GM19240 (cell line): Measurements from ENCODE around the gene CFAP99.

Experiments
- DNase-seq: peaks from one replicate; pipeline ENCODE4 v3.0.0; 2011; ENCODE audit warnings: low spot score; ENCODE audit not compliant: insufficient read length

CFAP99 gene

DNA sequence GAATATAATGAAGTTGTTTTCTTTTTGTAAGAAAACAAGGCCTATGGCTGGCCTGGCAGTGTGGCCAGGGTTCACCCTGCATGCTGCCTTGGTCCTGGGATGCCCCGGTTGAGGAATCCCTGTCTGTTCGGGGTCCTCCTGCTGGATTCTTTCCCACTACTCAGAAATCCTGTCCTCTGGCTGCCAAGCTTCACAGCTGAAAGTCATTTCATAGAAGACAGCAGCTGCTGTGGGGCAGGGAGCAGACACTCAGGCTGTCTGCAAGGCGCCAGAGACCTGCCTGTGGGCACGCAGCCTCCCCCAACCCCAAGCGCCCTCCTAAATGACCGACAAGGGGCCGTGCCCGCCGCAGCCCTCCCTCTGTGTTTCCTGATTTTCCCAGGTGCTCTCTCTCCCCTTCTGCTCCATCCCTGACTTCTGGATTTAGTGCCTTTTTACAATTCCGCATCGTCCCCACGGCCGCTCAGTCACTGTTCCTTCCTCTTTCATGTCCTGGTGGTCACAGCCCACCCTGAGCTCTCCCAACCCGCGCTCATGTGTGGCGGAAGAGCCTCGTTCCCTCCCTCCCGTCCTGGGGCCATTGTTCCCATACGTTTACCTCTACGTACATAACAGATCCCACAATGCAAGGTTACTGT lies 27.9 kb upstream of the CFAP99 start:
- no peak for DNase-seq

DNA sequence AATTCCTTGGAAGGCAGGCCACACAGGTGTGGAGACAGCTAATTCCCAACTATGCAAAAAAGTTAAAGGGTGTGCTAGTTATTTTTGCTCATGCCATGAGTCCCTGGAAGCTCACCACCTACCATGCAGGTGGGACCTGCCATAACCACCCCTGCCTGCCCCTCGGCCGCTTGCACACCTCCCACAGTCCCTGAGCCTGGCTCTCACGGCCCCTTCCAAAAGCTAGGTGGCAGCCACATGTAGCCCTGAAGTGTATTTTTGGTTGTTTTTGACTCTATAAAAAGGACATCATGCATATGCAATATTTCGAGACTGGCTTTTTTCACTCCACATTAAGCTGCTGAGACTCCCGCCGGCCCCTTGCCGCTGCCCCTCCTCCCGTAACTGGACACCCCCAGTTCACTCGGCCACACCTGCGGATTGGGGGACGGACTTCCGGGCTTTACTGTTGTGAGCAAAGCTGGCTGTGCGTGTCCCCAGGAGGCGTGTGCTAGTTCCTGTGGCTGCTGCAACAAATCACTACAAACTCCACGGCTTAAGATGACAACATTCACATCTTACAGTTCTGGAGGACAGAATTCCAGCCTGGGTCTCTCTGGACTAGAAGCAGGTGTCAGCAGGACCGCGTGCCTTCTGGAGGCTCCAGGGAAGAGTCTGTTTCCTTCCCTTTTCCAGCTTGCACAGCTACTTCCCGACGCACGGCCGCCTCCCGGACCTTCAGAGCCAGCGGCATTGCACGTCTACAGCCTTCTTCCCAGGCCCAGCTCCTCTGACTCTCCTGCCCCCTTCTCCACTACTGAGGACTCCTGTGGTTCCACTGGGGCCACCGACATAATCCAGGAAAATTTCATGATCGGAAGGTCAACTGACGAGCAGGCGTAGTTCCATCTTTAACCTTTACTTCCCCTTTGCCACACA lies 25.1 kb upstream of the CFAP99 start:
- no peak for DNase-seq

DNA sequence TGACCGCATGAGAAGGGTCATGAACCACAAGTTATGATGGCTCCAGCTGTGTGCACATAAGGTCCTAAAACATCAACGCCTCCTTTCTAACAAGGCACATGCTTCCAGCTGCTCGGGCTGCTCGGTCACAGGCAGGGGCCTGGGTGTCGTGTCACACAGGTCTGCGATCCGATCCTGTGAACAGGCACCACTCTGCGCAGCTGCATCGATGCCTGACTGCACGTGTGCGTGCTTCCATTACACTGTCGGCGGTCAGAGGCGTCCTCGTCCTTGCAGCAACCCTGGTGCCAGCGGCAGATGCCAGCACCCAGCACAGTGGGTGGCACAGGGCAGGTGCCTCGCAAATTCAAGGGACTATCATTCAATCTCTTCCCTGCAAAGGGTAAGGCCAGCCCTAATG lies 24.2 kb upstream of the CFAP99 start:
- no peak for DNase-seq

DNA sequence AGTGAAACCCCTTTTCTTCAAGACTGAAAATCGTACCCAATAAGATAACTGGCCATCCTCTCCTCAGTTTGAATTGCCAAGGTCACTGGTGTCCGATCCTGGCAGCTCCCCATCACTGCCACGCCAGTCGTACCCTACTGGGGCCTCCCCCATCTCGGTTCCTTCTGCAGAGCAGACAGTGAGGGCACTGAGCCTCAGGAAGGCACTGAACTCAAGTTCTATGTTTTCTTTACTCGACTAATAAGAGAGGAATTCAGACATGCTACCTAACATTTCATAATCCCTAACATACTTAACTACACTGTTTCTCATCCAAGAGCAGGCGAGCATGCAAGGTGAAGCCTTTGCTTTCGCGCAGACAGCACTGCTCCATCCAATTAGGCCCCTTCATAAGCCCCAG lies 23.7 kb upstream of the CFAP99 start:
- DNase-seq: no peak

DNA sequence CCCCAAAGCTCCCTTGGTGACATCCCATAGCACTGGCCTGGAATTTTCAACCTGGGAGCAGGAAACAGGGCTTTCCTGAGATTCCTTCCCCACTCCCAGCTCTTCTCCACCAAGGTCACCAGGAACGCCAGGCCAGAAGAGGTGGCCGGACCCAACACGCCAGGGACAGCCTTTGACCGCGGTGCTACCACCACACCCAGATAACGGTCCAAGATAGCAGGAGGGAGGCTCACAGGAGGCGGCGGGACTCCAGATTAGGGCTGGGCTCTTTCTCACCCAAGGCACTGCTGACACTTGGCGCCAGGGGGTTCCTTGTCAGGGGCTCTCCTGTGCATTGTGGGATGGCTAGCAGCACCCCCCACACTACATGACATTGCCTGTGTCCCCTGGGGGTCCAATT lies 23.2 kb upstream of the CFAP99 start:
- no peak for DNase-seq

DNA sequence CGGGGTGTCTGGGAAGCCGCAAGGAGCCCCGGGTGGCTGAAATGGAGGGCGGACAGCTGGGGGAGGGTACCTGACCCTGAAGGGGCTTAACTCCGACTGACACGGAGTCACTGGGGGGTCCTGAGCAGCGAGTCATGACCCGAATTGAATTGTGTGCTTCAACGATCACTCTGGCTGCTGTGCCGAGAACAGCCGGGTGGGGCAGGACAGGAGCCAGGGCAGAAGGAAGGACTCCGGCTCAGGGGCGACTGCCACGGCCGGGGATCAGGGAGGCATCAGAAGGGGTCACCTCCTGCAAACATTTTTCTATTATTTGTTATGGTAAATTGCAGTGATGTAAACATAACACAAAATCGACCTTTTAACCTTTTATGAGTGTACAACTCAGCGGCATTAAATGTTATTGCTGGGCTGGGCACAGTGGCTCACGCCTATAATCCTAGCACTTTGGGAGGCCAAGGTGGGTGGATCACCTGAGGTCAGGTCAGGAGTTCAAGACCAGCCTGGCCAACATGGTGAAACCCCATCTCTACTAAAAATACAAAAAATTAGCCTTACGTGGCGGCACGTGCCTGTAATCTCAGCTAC lies 21.9 kb upstream of the CFAP99 start:
- DNase-seq: no peak

DNA sequence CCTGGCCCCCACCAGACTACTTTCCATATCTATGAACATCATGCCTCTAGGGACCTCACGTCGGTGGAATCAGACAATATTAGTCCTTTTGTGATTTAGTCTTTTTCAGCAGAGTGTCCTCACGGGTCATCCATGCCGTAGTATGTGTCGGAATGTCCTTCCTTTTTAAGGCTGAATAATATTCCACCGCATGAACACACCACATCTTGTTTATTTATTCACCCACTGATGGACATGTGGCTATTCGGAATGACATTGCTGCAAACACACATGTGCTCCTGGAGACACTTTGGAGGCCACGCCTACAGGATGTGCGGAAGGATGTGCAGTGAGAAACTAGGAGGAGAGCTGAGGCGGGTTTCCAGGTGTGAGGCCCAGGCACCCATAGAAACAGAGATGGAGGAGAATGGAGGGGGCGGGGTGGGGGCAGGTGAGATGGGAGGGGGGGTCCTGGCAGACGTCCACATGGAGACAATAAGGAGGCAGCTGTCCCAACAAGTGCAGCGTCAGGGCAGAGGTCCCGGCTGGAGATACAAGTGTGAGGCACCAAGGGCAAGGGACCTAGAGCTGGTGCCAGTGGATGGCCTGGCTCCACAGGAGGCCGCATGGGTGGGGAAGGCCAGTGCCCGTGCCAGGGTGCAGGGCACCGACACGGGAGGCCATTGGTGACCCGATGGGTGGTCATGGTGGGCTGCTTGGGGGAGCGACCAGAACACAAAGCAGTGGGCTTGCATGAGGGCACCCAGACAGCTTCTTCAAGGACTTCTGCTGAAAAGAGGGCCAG lies 21.0 kb upstream of the CFAP99 start:
- DNase-seq: no peak

DNA sequence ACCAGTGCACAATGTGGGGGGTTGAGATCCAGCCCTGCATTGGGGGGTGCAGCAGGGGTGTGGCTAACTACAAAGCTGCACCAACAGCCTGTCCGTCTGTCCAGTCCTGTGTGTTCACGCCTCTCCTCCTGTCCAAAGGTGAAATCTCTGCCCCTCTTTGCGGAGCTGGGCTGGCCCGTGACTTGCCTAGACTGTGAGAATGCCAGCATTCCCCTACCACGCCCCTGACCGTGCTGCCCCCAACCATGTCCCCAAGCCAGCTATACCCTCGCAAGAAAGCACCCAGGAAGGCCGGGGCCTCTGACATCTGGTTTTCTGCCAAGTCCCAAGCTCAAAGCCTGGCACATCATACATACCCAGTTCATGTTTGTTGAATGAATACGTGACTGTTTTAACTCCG lies 19.5 kb upstream of the CFAP99 start:
- no peak for DNase-seq

DNA sequence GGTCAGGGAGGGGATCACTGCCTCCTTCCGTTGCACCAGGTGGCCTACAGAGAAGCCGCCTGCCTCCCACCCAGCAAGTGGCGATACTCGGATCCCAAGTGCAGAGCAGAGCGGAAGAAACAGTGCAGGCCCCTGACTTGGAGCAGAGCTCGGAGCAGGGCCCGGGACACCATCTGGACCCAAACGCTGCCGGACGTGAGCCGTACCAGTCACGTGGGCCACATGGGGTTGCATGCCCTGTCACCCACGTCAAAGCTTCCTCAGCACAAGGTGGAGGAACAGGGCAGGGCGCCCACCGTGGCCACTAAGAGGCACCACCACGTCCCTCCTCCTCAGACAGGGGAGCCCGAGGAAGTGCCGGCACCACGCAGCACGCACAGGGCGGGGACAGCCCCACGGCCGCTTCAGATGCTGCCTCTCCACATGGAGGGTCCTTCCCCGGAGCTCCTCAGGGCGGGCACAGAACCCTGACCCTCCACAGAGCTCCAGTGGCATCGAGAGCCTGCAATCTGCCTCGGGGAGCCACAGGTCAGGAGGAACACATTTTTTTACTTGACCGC lies 19.0 kb upstream of the CFAP99 start:
- no peak for DNase-seq

DNA sequence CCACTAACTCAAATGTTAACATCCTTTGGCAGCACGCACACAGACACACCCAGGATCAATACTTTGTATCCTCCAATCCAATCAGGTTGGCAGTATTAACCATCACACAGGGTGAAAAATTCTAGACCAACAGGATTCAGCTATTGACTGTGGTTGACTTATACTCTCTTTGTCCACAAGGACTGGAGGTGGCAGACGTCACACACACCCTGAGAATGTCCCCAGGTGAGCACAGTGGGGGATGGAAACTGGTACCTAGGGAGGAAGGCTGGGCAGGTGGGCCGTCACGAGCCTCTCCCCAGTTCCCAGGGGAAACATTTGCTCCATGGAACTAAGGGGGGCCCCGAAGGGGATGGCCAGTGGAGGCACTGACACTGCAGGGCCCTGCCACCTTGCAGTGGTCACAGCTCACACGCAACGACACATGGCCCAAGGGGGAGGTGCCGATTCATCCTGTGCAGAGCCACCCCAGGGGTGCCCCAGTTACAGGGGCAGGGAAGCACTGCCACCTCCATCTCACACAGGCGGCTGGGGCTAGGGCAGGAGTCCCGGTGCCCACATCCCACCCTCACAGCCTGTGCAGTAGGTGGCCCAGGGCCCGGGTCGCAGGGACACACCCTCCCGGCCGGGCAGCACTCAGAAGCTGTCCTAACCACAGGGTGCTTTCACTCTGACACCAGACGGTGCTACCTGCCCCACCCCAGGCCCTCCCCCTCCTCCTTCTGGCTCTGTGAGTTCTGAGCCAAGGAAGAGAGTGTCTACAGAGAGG lies 17.7 kb upstream of the CFAP99 start:
- no peak for DNase-seq

DNA sequence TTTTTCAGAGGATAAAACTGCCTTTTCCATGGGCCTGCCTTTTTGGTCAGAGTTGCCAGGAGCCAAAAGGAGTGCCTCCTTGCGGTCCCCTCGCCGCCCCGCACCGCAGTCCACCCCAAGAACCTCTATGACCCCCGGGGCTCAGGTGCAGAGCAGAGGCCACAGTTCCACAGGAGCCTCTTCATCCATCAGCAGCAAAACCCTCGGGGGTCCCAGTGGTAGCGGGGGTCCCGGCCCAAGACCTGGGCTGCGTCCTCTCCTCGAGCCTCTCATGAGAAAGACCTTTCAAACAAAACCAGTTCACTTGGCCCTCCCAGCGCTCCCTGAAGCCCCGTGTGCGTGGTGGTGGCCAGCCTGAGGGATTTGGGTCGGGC lies 17.2 kb upstream of the CFAP99 start:
- no peak for DNase-seq

DNA sequence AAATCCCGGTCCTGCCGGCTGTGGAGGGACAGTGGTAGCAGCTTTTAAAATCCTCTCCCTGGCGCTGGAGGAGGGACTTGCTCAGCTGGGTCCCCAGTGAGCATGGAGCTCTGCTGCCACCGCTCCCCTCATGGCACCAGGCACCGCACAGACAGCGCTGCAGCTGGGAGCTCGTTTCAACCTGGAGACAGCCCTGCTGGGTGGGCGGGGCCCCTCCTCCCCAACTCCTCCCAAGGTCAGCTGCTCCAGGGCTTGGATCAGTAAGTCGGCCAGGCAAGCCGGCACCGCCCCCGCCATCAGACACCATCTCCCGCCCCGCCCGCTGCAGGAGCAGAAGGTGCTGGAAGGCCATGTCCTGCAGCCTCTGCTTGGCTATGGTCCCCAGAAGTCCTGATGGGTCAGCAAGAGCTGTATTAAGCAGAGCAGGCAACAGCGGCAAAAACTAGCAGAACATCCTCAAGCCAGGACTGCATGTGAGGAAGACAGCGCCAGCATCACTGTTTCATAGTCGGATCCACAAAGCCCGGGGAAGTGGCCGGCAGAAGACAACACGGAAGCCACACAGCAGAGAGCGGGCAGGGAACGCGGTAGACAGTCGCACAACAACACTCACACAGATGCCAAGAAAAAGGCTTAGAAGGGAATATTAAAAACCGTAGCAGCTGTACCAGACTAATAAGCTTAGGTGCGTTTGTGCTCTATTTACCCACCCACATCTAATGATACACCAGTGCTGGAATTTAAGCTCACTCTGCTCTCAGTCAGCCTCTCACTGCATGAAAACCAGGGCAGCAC lies 16.5 kb upstream of the CFAP99 start:
- no peak for DNase-seq

DNA sequence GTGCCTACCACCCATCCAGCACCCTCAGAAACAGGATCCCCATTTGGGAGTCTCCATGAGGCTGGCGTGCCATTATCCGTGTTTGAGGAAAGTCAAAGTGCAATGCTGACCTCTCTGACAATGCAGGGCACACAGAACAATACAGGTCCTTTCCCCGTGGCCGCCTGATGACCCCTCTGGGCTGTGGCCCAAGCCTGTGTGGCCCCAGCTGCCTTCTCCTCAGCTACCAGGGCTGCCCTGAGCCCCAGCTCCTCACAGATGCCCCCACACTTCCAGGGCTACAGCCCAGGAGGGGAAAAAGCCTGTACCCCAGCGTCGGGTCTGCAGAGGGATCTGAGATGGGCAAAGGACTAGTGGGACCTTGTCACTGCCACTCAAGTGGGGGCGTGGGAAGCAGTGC lies 15.8 kb upstream of the CFAP99 start:
- no peak for DNase-seq

DNA sequence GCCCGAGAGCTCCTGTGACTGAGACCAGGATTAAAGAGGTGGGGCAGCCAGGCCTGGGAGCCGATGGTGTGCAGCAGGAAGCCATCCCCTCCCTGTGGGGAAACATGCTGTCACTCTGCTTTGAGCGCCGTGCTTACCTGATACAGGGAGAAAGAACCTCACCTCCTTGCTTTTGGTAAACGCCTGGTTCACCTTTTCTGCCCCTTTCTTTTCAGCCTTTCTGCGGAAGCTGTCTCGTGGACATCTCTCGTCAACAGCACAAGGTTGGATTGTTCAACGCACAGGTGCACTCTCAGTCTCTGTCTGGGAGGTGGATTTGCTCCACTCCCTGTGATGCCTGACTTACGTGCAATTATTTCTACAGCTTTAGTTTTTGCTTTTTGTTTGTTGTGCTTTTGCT lies 12.3 kb upstream of the CFAP99 start:
- DNase-seq: no peak

DNA sequence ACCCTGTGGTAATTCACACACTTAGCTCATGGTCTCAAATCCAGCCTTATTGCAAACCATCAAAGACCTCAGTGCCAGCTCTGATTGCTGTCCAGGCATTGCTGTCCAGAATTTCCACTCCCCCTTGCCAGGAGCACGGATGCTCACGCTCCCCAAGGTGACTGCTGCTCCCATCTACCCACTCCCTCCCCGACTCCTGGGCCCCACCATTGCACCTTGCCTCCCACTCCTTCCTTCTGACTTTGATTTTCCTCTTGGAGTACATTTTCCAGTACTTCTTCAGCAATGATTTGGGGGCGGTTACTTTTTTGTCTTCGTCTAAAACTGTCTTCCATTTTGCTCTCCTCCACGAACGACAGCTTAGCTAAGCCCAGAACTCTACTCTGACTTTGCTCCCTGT lies 11.8 kb upstream of the CFAP99 start:
- DNase-seq: no peak

DNA sequence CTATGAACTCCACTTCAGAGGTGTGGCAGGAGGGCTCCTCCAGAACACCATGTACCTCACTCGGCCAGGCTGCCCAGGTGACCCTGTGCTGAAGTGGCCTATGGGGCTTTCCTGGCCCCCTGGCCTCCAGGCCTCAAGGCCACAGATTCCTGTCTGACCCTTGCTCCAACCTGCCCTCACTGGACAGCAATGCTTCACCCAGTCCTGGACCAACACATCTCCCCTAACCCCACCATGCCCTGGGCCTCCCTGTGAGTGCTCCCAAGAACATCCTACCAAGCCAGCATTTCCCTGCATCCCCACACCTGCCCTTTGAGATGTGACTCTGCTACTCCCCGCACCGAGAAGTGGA lies 10.8 kb upstream of the CFAP99 start:
- no peak for DNase-seq

DNA sequence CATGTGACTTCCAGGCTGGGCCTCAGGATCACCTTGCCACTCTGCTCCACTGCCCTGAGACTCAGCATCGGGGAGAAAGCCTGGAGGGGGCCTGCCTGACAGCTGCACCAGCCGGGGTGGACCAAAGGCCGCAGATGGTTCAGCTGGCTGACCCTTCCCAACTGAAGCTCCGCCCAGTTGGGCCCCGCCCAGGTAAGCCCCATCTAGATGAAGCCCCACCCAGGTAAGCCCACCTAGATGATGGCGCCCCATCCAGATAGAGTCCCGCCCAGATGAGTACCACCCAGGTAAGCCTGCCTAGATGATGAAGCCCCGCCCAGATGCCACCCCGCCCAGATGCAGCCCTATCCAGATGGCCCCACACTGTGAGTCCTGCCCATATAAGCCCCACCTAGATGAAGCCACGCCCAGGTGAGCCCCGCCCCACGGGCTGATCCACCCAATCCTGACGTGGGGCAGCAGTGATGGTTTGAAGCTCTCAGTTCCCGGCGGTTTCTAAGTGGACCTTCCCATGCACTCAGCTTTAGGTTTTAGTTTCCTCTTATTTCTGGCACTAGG lies 10.3 kb upstream of the CFAP99 start:
- no peak for DNase-seq

DNA sequence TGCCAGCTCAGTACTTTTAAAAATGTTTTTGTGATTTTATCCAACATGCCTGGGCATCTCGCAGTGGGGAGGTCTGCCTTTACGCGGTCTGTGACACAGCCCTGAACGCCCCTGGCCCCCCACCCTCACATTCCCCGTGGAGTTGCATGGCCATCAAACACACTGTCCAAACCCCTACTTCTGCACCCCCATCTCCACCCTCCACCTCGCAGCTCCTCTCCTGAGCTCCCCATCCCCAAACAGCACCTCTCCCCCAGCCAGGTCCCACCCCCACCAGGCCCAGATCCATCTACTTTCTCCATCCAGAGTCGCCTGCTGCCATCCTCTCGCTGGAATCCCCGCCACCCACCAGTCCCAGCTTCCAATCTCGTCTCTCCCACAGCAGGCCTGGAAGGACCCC lies 9.8 kb upstream of the CFAP99 start:
- no peak for DNase-seq

DNA sequence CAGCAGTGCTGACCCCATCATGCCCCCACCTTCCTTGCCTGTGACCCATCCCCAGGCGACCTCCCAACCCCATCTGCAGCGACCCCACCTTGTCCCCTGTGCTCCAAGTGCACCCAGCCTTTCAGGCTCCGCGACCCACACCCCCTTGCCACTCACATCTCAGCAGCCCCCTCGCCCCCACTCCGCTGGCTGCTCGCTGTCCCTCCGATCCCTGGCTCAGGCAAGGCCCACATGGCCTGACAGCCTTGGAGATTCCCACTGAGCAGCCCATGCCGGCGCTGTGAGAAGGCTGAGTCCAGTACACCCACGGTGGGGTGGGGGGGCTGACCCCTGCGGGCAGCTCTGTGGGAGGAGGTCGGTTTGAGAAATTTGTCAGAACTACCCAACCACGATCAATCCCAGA lies 9.4 kb upstream of the CFAP99 start:
- no peak for DNase-seq
